Colonic mucosa (tissue), 4 donors: Measurements from ENCODE around the gene TEX264. TPM values are rescaled to one million over a fixed set of nuclear protein-coding genes. Genes with fewer than 3 reads are reported as not detected.

Experiments
- DNase-seq: peaks from one replicate; pipeline ENCODE4 v3.0.0-alpha.2; 2020
- H3K27ac ChIP-seq: fragments of 200-600 bp; one replicate; pipeline ENCODE4 v1.8.0; 2021
- H3K27me3 ChIP-seq: fragments of 200-600 bp; one replicate; pipeline ENCODE4 v1.8.0; 2021
- H3K36me3 ChIP-seq: fragments of 200-600 bp; one replicate; pipeline ENCODE4 v1.8.0; 2021
- H3K4me1 ChIP-seq: fragments of 200-600 bp; one replicate; pipeline ENCODE4 v1.8.0; 2021; ENCODE audit warnings: mild to moderate bottlenecking
- H3K4me3 ChIP-seq: fragments of 200-600 bp; one replicate; pipeline ENCODE4 v1.8.0; 2021
- H3K9ac ChIP-seq, 2 donors: one replicate each; pipeline ENCODE4 v1.7.0; 2013; ENCODE audit warnings: control low read depth in 2 of 2, low read depth in 2 of 2, low read length in 2 of 2
- H3K9me3 ChIP-seq: fragments of 200-600 bp; one replicate; pipeline ENCODE4 v1.8.0; 2021
- CTCF ChIP-seq: fragments of 200-600 bp; IDR thresholded peaks from one replicate; pipeline ENCODE4 v1.8.0; 2022; ENCODE audit warnings: antibody characterized with exemption, mild to moderate bottlenecking
- intact Hi-C: fragments of 100-400 bp; cut with DNase I; formaldehyde crosslinking; loops from one replicate; pipeline ENCODE4 v1.14.1; 2022
- total RNA-seq, 2 donors: library from RNA; stranded (reverse); fragmentation: NEBNext Ultra II Directional in 1 of 2; extraction: Animal tissue kit (Norgen Biotek cat#: 25700) in 1 of 2; gene quantifications; one replicate each; pipeline ENCODE4 v1.2.1, GENCODE V29; 2021
- donor health status: healthy.
- donor health status: DM: no; HTN: no; CAD: no.
- donor health status: DM: no; HTN: no; CAD: no.

The TEX264 gene
- total RNA-seq, 2 donors from 2014 or later: 54.0 to 92.3 TPM

- Histone ChIP-seq H3K9me3 (no peaks in the 10 kb centered on the region), H3K4me3 (no peak overlapping the region), H3K36me3 (no peaks in the 10 kb centered on the region), H3K27ac (no peak overlapping the region), H3K27me3 (no peaks in the 10 kb centered on the region), H3K9ac (no peak overlapping the region), H3K4me1 (no peaks in the 10 kb centered on the region)
- intact Hi-C loops: no loop called here
- no peak for DNase-seq
- TF ChIP-seq CTCF: no peak
Observed at GRCh38 chr3:51659942-51660341, 11.1 kb upstream of the TEX264 start.

GRCh38 chr3:51662456-51662855 is 8.6 kb upstream of the TEX264 start:
- H3K4me3 ChIP-seq: no peak overlapping the region
- no peak overlapping the region for H3K27ac ChIP-seq
- intact Hi-C loops: no loop called here
- no peaks in the 10 kb centered on the region for H3K4me1 ChIP-seq
- no peak for DNase-seq
- H3K36me3 ChIP-seq: no peaks in the 10 kb centered on the region
- no peak overlapping the region for H3K9ac ChIP-seq
- H3K27me3 ChIP-seq: no peaks in the 10 kb centered on the region
- TF ChIP-seq CTCF: no peak
- no peaks in the 10 kb centered on the region for H3K9me3 ChIP-seq

GRCh38 chr3:51668756-51669155 is 2.3 kb upstream of the TEX264 start:
- TF ChIP-seq CTCF: no peak
- intact Hi-C loops: loop anchor here (2.0 kb wide), 1 partner anchor 166 kb away; no protein-coding TSS in a partner anchor
- DNase-seq: no peak
- Histone ChIP-seq H3K36me3 (no peaks in the 10 kb centered on the region), H3K27me3 (no peaks in the 10 kb centered on the region), H3K9me3 (no peaks in the 10 kb centered on the region), H3K4me1 (peaks cover 17% of the 10 kb centered on the region), H3K27ac (no peak overlapping the region), H3K4me3 (no peak overlapping the region), H3K9ac (no peak overlapping the region)

- Histone ChIP-seq H3K9me3 (no peaks in the 10 kb centered on the region), H3K4me3 (no peak overlapping the region), H3K4me1 (peaks cover 17% of the 10 kb centered on the region), H3K36me3 (no peaks in the 10 kb centered on the region), H3K27me3 (no peaks in the 10 kb centered on the region), H3K27ac (peak overlapping the region; percentile 18), H3K9ac (peak overlapping the region in 1 of 2 donors; percentile 28)
- peak; percentile 98 for TF ChIP-seq CTCF
- peak; percentile 96 for DNase-seq
- intact Hi-C loops: loop anchor here (2.0 to 10.0 kb wide), 2 partner anchors 167 to 275 kb away; partner anchors contain the start of gene RBM15B
Observed at GRCh38 chr3:51669241-51670052, 1.6 kb upstream of the TEX264 start.

- Histone ChIP-seq H3K27me3 (no peaks in the 10 kb centered on the region), H3K36me3 (no peaks in the 10 kb centered on the region), H3K4me3 (peak overlapping the region; percentile 90), H3K27ac (peak overlapping the region; percentile 94), H3K9me3 (no peaks in the 10 kb centered on the region), H3K9ac (peak overlapping the region; percentile 47 to 91), H3K4me1 (peaks cover 17% of the 10 kb centered on the region)
- no peak for TF ChIP-seq CTCF
- intact Hi-C loops: loop anchor here (10.0 kb wide), 1 partner anchor 275 kb away; the partner anchor contains the start of gene RBM15B
- DNase-seq: no peak
Observed at GRCh38 chr3:51670053-51670822, 814 bp upstream of the TEX264 start.
